Astrocyte (in vitro differentiated cells and primary cell): ENCODE results near the gene PRG3.

Experiments used
- CTCF ChIP-seq: IDR thresholded peaks from 2 replicates; pipeline ENCODE4 v1.5.1; 2011; ENCODE audit warnings: low read depth, mild to moderate bottlenecking, inconsistent platforms, low read length, moderate library complexity; ENCODE audit not compliant: insufficient read depth
- EZH2 ChIP-seq: IDR thresholded peaks from 2 replicates; pipeline ENCODE4 v1.6.1; 2012; ENCODE audit warnings: mild to moderate bottlenecking, low read length, inconsistent platforms; ENCODE audit not compliant: insufficient read depth

- no peak for TF ChIP-seq CTCF
- no peak for TF ChIP-seq EZH2
Measured at GRCh38 chr11:57395905-57396623, 15.1 kb upstream of the PRG3 start.
